Ammon's horn (tissue), 1 donor: ENCODE results near the gene CNN2.

Experiments used
- DNase-seq: peaks from one replicate; pipeline ENCODE4 v3.0.0-alpha.2; 2016; ENCODE audit warnings: low spot score

CNN2 gene

DNA sequence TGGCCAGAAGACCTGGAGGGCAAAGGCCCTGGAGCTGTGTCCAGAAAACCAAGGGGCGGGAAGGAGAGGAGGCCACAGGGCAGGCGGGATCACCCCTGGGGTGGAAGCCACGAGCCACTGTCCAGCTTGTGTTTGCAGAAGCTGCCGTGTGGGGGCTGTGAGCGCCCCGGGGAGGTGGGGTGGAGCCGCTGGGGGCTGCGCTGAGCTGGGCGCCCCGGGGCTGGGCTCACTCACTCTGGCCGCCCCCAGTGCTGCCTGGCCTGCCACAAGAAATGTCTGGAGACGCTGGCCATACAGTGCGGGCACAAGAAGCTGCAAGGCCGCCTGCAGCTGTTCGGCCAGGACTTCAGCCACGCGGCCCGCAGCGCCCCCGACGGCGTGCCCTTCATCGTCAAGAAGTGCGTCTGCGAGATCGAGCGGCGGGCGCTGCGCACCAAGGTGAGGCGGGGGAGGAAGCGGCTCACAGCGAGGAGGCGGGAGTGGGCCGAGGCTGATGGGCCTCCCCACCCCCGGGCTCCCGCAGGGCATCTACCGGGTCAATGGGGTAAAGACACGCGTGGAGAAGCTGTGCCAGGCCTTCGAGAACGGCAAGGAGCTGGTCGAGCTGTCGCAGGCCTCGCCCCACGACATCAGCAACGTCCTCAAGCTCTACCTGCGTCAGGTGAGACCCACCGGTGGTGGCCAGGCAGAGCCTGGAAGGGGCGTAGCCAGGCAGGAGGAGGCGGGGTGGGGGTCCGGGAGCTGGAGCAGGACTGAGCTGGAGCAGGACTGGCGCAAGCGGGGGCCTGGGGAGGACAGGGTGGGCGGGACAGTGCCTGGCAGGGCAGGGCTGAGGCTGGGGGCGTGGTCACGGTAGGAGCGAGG lies 55.1 kb downstream of the CNN2 start:
- no peak for DNase-seq

DNA sequence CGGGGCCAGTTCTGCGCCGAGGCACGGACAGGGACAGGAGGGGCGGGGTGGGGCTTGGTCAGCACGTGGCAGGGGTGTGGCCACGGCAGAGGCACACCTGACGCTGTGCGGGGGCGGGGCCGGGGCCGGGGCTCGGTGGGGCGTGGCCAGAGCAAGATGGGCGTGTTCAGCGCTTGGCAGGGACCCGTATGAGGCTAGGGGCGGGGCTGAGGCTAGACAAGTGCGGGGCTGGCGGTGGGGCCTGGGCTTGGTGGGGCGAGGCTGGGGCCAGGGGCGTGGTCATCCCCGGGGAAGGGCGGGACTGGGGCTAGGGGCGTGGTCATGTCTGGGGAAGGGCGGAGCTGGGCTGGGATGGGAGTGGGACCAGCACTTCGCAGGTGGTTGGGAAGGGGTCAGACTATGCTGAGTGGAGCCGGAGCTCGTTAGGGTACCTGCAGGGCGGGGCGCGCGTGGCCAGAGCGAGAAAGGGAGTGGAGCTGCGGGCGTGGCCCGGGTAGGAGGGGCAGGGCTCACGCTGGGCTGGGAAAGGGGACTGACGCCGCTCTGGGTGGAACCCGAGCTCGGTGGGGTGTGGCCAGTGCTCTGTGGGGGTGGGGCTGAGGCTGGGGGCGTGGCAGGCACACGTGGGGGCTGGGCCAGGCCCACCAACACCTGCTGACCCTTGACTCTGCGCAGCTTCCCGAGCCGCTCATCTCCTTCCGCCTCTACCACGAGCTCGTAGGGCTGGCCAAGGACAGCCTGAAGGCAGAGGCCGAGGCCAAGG lies 55.9 kb downstream of the CNN2 start:
- DNase-seq: no peak

- no peak for DNase-seq
Observed at GRCh38 chr19:1082928-1083816, 56.8 kb downstream of the CNN2 start.

DNA sequence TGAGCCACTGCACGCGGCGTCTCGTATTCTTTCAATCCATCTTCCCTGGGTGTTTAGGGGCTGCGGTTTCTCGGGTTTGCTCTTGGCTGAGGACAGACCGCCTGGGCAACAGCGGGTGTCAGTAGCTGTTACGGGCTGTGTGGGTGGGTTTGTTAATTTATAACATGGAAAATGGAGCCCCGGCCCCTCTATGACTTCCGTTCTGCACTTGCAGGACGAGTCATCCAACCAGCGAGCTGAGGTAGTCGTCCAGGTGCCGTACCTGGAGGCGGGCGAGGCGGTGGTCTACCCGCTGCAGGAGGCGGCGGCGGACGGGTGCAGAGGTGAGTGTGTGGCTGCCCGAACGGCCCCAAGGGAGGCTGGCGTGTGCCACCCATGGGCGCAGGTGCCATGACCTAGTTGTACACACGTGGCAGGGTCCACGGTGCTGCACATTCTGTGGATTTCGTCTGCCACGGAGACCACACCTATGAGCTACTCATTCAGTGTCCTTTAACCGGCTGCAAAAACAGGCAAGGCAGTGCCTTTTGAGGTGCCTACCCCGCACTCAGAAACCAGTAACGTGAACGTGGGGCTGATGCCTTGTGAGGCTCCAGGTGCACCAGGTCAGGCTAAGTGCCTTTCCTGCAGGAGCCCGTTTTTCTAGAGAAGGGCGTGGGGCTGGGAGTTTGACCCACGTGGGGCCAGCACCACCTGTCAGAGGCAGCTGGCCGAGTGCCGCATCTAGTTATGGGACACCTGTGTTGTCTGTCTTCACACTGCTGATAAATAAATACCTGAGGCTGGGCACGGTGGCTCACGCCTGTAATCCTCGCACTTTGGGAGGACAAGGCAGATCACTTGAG lies 57.8 kb downstream of the CNN2 start:
- no peak for DNase-seq

DNA sequence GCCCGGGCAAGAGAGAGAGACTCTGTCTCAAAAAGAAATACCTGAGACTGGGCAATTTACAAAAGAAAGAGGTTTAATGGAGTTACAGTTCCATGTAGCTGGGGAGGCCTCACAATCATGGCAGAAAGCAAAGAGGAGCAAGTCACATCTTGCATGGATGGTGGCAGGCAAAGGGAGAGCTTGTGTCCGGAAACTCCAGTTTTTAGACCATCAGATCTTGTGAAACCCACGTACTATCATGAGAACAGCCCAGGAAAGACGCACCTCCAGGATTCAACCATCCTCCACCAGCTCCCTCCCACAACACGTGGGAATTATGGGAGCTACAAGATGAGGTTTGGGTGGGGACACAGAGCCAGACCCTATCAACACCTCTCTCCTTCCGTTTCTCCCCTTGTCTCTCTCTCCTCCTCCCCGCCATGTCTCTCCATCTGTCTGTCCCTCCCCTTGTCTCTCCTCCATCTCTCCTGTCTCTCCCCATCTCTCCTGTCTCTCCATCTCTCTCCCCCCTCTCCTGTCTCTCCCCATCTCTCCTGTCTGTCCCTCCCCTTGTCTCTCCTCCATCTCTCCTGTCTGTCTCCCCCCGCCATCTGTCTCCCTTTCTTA lies 58.7 kb downstream of the CNN2 start:
- no peak for DNase-seq

DNA sequence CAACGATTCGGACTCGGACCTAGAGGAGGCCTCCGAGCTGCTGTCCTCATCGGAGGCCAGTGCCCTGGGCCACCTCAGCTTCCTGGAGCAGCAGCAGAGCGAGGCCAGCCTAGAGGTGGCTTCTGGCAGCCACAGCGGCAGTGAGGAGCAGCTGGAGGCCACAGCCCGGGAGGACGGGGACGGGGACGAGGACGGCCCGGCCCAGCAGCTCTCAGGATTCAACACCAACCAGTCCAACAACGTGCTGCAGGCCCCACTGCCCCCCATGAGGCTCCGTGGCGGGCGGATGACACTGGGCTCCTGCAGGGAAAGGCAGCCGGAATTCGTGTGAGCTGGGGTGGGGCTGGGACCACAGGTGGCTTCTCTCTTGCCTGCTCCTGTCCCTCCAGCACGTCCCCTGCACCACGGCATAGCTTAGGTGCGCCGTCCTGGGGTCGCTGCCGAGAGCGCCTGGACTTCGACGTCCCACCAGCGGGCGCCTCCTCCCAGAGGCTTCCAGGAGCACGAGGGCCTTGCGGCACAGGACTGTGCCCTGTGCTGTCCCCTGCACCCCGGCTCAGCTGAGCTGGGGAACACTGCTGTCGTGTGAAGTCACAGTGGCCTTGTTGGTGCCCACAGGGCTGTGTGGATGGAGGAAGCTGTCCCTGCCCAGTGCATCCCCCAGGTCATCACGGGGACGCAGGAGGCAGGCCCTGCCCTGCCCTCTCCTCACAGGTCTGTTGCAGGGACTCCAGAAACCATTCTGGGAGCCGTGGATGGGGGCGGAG lies 59.5 kb downstream of the CNN2 start:
- DNase-seq: no peak

GRCh38 chr19:1086613-1087012 lies 60.2 kb downstream of the CNN2 start:
- no peak for DNase-seq

GRCh38 chr19:1087813-1088415 lies 61.5 kb downstream of the CNN2 start:
- DNase-seq: peak; percentile 72

DNA sequence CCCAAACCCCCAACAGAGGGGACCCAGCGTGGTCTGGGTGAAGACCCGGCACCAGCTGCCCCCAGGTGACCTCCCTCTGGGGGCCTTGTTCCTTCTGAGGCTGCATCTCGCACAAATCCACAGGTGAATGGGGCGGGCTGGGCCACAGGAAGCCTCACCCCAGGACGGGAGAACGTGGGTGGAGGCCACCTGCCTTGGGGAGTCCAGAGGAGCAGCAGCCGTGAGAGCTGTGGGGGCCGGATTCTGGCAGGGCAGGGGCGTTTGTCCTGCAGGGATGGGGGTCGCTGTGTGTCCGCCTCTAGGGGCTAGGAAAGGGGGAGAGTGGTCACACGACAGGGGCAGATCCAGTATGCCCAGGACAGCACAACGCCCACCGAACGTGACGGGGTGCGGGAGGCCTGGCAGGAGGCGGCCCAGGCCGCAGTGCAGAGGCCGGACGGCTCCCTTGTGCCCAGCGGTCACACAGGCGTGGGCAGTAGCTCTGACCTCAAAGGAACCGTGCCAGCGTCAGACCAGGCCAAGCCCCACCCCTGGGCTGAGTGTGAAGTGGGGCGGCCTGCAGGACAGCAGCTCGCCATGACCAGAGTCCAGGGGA lies 62.1 kb downstream of the CNN2 start:
- no peak for DNase-seq
